ENCODE measurements around the gene RHOG. TPM values are rescaled to one million over a fixed set of nuclear protein-coding genes. Genes with fewer than 3 reads are reported as not detected.

Gene RHOG
- total RNA-seq, 1 experiment from 2014 or later, result 33.6 TPM

DNA sequence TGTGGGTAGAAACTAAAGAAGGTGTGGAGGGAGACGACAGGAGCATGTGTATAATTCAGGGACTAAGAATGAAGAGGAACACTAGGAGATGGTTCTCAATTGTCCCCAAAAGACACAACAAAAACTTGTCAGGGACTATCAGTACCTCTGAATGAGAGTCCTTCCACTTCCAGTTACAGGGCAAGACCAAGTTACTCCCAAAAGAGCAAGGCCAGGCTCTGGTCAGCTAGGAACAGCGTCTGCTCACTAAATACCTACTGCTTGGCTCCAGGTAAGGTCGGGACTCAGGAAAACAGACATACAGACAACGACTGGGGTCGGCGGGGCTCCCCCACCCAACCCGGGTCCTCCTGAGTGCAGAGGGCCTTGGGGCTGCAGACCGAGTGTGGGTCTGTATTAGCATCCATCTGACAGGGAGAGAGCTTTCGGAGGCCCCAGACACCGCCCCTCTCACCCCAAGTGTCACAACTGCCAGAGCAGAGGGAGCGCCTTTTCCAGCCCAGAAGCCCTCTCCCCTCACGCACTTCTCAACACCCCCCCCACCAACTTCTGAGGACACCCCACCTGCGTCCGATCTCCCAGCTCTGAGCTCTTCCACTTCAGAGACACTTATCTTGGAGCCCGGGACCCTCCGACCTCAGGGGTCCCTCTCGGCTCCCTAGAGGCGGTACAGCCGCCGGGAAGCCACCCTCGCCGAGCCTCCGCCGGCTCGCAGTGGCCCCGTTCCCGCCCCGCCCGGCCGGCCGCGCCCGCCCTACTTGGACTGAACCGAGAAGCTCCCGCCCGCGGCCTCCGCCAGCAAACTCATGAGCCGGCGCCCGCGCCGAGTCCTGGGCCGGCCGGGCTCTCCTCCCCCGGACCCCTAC, 522 bp downstream of the RHOG start (continued):
- TF ChIP-seq AR (CRISPR knock-in tag; IDR thresholded peaks at IDR 0.05) (no peak), CDX4 (CRISPR knock-in tag; IDR thresholded peaks at IDR 0.05; ENCODE audit: borderline replicate concordance) (no peak)
- TF ChIP-seq, protein P1, sequence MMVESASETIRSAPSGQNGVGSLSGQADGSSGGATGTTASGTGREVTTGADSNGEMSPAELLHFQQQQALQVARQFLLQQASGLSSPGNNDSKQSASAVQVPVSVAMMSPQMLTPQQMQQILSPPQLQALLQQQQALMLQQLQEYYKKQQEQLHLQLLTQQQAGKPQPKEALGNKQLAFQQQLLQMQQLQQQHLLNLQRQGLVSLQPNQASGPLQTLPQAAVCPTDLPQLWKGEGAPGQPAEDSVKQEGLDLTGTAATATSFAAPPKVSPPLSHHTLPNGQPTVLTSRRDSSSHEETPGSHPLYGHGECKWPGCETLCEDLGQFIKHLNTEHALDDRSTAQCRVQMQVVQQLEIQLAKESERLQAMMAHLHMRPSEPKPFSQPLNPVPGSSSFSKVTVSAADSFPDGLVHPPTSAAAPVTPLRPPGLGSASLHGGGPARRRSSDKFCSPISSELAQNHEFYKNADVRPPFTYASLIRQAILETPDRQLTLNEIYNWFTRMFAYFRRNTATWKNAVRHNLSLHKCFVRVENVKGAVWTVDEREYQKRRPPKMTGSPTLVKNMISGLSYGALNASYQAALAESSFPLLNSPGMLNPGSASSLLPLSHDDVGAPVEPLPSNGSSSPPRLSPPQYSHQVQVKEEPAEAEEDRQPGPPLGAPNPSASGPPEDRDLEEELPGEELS (CRISPR knock-in tag; IDR thresholded peaks at IDR 0.05), result no peak

- peaks cover 60% of the 10 kb centered on the region for H3K4me1 Mint-ChIP-seq
- POLR2A ChIA-PET, result no interaction called here
- H3K4me3 Mint-ChIP-seq, result no peak overlapping the region; the same call in 1 of the 2 replicates
- TF ChIP-seq USF2 (CRISPR knock-in tag; IDR thresholded peaks at IDR 0.05) (no peak), SP1 (CRISPR knock-in tag; conservative IDR thresholded peaks at IDR 0.05) (no peak), ZNF423 (CRISPR knock-in tag; IDR thresholded peaks at IDR 0.05) (no peak), E2F1 (CRISPR knock-in tag; IDR thresholded peaks at IDR 0.05) (no peak), IRF1 (CRISPR knock-in tag; IDR thresholded peaks at IDR 0.05) (no peak), ZNF416 (CRISPR knock-in tag; IDR thresholded peaks at IDR 0.05) (no peak), ESRRA (CRISPR knock-in tag; IDR thresholded peaks at IDR 0.05; ENCODE audit: borderline replicate concordance) (no peak), CREB1 (CRISPR knock-in tag; IDR thresholded peaks at IDR 0.05) (no peak), TEAD4 (CRISPR knock-in tag; IDR thresholded peaks at IDR 0.05) (no peak), MYBL2 (CRISPR knock-in tag; IDR thresholded peaks at IDR 0.05) (no peak), IRF2 (CRISPR knock-in tag; IDR thresholded peaks at IDR 0.05; ENCODE audit: borderline replicate concordance, low read depth) (no peak), NR3C1 (CRISPR knock-in tag; conservative IDR thresholded peaks at IDR 0.05; ENCODE audit: low read depth) (no peak), ZNF671 (CRISPR knock-in tag; IDR thresholded peaks at IDR 0.05) (no peak), JAZF1 (CRISPR knock-in tag; IDR thresholded peaks at IDR 0.05) (no peak)
- TF ChIP-seq, protein P2, sequence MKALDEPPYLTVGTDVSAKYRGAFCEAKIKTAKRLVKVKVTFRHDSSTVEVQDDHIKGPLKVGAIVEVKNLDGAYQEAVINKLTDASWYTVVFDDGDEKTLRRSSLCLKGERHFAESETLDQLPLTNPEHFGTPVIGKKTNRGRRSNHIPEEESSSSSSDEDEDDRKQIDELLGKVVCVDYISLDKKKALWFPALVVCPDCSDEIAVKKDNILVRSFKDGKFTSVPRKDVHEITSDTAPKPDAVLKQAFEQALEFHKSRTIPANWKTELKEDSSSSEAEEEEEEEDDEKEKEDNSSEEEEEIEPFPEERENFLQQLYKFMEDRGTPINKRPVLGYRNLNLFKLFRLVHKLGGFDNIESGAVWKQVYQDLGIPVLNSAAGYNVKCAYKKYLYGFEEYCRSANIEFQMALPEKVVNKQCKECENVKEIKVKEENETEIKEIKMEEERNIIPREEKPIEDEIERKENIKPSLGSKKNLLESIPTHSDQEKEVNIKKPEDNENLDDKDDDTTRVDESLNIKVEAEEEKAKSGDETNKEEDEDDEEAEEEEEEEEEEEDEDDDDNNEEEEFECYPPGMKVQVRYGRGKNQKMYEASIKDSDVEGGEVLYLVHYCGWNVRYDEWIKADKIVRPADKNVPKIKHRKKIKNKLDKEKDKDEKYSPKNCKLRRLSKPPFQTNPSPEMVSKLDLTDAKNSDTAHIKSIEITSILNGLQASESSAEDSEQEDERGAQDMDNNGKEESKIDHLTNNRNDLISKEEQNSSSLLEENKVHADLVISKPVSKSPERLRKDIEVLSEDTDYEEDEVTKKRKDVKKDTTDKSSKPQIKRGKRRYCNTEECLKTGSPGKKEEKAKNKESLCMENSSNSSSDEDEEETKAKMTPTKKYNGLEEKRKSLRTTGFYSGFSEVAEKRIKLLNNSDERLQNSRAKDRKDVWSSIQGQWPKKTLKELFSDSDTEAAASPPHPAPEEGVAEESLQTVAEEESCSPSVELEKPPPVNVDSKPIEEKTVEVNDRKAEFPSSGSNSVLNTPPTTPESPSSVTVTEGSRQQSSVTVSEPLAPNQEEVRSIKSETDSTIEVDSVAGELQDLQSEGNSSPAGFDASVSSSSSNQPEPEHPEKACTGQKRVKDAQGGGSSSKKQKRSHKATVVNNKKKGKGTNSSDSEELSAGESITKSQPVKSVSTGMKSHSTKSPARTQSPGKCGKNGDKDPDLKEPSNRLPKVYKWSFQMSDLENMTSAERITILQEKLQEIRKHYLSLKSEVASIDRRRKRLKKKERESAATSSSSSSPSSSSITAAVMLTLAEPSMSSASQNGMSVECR (CRISPR knock-in tag; IDR thresholded peaks at IDR 0.05; ENCODE audit: borderline replicate concordance), result no peak
- TF ChIP-seq, protein P3, sequence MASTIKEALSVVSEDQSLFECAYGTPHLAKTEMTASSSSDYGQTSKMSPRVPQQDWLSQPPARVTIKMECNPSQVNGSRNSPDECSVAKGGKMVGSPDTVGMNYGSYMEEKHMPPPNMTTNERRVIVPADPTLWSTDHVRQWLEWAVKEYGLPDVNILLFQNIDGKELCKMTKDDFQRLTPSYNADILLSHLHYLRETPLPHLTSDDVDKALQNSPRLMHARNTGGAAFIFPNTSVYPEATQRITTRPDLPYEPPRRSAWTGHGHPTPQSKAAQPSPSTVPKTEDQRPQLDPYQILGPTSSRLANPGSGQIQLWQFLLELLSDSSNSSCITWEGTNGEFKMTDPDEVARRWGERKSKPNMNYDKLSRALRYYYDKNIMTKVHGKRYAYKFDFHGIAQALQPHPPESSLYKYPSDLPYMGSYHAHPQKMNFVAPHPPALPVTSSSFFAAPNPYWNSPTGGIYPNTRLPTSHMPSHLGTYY (CRISPR knock-in tag; IDR thresholded peaks at IDR 0.05), result no peak
- TF ChIP-seq, protein P4, sequence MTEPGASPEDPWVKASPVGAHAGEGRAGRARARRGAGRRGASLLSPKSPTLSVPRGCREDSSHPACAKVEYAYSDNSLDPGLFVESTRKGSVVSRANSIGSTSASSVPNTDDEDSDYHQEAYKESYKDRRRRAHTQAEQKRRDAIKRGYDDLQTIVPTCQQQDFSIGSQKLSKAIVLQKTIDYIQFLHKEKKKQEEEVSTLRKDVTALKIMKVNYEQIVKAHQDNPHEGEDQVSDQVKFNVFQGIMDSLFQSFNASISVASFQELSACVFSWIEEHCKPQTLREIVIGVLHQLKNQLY (CRISPR knock-in tag; IDR thresholded peaks at IDR 0.05), result no peak
Observed at GRCh38 chr11:3838504-3838903, 2.3 kb downstream of the RHOG start.

More at GRCh38 chr11:3838504-3838903, 2.3 kb downstream of the RHOG start:
- Mint-ChIP-seq H3K9me3 (no peaks in the 10 kb centered on the region), H3K27me3 (ENCODE audit: low read depth) (peaks cover 9% of the 10 kb centered on the region), H3K36me3 (no peaks in the 10 kb centered on the region), H3K27ac (no peak overlapping the region)
- DNase-seq (ENCODE audit: low spot score) (no peak), ATAC-seq (no peak)
- CTCF ChIA-PET, result interaction anchor here (1.8 to 4.7 kb wide), 4 partner anchors 11 to 31 kb away, joined by 5 to 71 read pairs (median 24); partner anchors contain the start of gene STIM1
